ENCODE measurements around the gene MROH9. TPM values are rescaled to one million over a fixed set of nuclear protein-coding genes. Genes with fewer than 3 reads are reported as not detected.
"Not testable (repeated sequence)": the region's sequence is repeated elsewhere in the genome, so short reads cannot be mapped to it uniquely, and the experiment has no call there.

Gene MROH9
- total RNA-seq, 1 experiment from 2014 or later = not detected

GRCh38 chr1:170910273-170910672 lies 25.1 kb upstream of the MROH9 start:
- H3K9me3 ChIP-seq (ENCODE audit: control insufficient read depth, insufficient read depth, low read depth, low read length) = no peaks in the 10 kb centered on the region
- in situ Hi-C loops (cut with HindIII; ENCODE audit: low pct_unique_long_range_greater_than_20kb, low sequenced_read_pairs) = no loop called here
- no peak for DNase-seq (ENCODE audit: low read depth, low spot score)

GRCh38 chr1:170917373-170917772 lies 18.0 kb upstream of the MROH9 start:
- no peak for ATAC-seq
- Histone ChIP-seq H3K36me3 (ENCODE audit: control insufficient read depth, insufficient read depth, low read length) (no peaks in the 10 kb centered on the region), H3K9me3 (ENCODE audit: control insufficient read depth, insufficient read depth, low read depth, low read length) (peaks cover 14% of the 10 kb centered on the region; the same call in 1 of the 2 replicates), H3K27ac (ENCODE audit: low read length) (no peak overlapping the region), H3K27me3 (ENCODE audit: control insufficient read depth, insufficient read depth, low read length) (no peaks in the 10 kb centered on the region), H3K4me3 (ENCODE audit: low read depth in 2 of 2, low read length in 2 of 2) (no peak overlapping the region), H3K4me1 (ENCODE audit: control insufficient read depth, insufficient read depth, low read length) (no peaks in the 10 kb centered on the region)
- intact Hi-C loops (cut with micrococcal nuclease; ENCODE audit: unreplicated experiment) (no loop called here), in situ Hi-C loops (cut with HindIII; ENCODE audit: low pct_unique_long_range_greater_than_20kb, low sequenced_read_pairs) (no loop called here)
- DNase-seq (ENCODE audit: low read depth, low spot score) = no peak
- ChIA-PET CTCF (no interaction called here), POLR2A (no interaction called here)
- no peak for TF ChIP-seq SIN3A (IDR thresholded peaks at IDR 0.05; ENCODE audit: borderline replicate concordance, insufficient read depth, low read depth, low read length)
- no peak for TF ChIP-seq REST (IDR thresholded peaks at IDR 0.05; ENCODE audit: insufficient read depth in 1 of 2, low read depth in 2 of 2, low read length in 1 of 2)
- no peak for TF ChIP-seq TCF7L2 (IDR thresholded peaks at IDR 0.05; ENCODE audit: low read depth, low read length)
- no peak for TF ChIP-seq POLR2AphosphoS5 (IDR thresholded peaks at IDR 0.05; ENCODE audit: low read depth, low read length)
- no peak for TF ChIP-seq CTCF (IDR thresholded peaks at IDR 0.05)
- BruUV-seq (replicated peaks) = no TSS peak

More at GRCh38 chr1:170910273-170910672, 25.1 kb upstream of the MROH9 start:
- intact Hi-C loops (cut with micrococcal nuclease; ENCODE audit: unreplicated experiment) = no loop called here
- H3K4me1 ChIP-seq (ENCODE audit: control insufficient read depth, insufficient read depth, low read length) = no peaks in the 10 kb centered on the region
- H3K4me3 ChIP-seq (ENCODE audit: low read depth in 2 of 2, low read length in 2 of 2) = no peak overlapping the region
- no peaks in the 10 kb centered on the region for H3K36me3 ChIP-seq (ENCODE audit: control insufficient read depth, insufficient read depth, low read length)
- TF ChIP-seq POLR2AphosphoS5 (IDR thresholded peaks at IDR 0.05; ENCODE audit: low read depth, low read length) = no peak
- no peak for TF ChIP-seq SIN3A (IDR thresholded peaks at IDR 0.05; ENCODE audit: borderline replicate concordance, insufficient read depth, low read depth, low read length)
- TF ChIP-seq TCF7L2 (IDR thresholded peaks at IDR 0.05; ENCODE audit: low read depth, low read length) = no peak
- no peak for TF ChIP-seq CTCF (IDR thresholded peaks at IDR 0.05)
- no peak for TF ChIP-seq REST (IDR thresholded peaks at IDR 0.05; ENCODE audit: insufficient read depth in 1 of 2, low read depth in 2 of 2, low read length in 1 of 2)
- no peak overlapping the region for H3K27ac ChIP-seq (ENCODE audit: low read length)
- ATAC-seq = no peak
- BruUV-seq (replicated peaks) = no TSS peak
- H3K27me3 ChIP-seq (ENCODE audit: control insufficient read depth, insufficient read depth, low read length) = no peaks in the 10 kb centered on the region
- POLR2A ChIA-PET = no interaction called here
- CTCF ChIA-PET = no interaction called here

GRCh38 chr1:170924656-170925055 lies 10.7 kb upstream of the MROH9 start:
- H3K27ac ChIP-seq (ENCODE audit: low read length); CTCF ChIA-PET; POLR2A ChIA-PET; ATAC-seq; intact Hi-C loops (cut with micrococcal nuclease; ENCODE audit: unreplicated experiment); DNase-seq (ENCODE audit: low read depth, low spot score); BruUV-seq (replicated peaks); H3K4me3 ChIP-seq (ENCODE audit: low read depth in 2 of 2, low read length in 2 of 2); in situ Hi-C loops (cut with HindIII; ENCODE audit: low pct_unique_long_range_greater_than_20kb, low sequenced_read_pairs); H3K27me3 ChIP-seq (ENCODE audit: control insufficient read depth, insufficient read depth, low read length); H3K36me3 ChIP-seq (ENCODE audit: control insufficient read depth, insufficient read depth, low read length); H3K4me1 ChIP-seq (ENCODE audit: control insufficient read depth, insufficient read depth, low read length): not testable (repeated sequence)
- H3K9me3 ChIP-seq (ENCODE audit: control insufficient read depth, insufficient read depth, low read depth, low read length) = peaks cover 14% of the 10 kb centered on the region; the same call in 1 of the 2 replicates

Data from Panc1 (cell line).